Gastrocnemius medialis (tissue), 4 donors: ENCODE measurements around the gene REXO1.

ENCODE experiments used
- POLR2A ChIP-seq, 2 donors: fragments of 450-650 bp; IDR thresholded peaks; one replicate each; pipeline ENCODE4 v1.6.1; 2017; ENCODE audit warnings: antibody characterized with exemption in 2 of 2, mild to moderate bottlenecking in 2 of 2, moderate library complexity in 2 of 2
- TF ChIP-seq, protein P1 (sequence below), 5 experiments: fragments of 450-650 bp in 3 of 5; fragments of 200-600 bp in 2 of 5; sonication (generic) in 2 of 5; IDR thresholded peaks in 4 of 5; conservative IDR thresholded peaks in 1 of 5; 1 replicate in 4 of 5; 2 replicates in 1 of 5; pipeline ENCODE4 v1.5.1; 2016 to 2019; ENCODE audit warnings: antibody characterized with exemption in 5 of 5, mild to moderate bottlenecking in 3 of 5, moderate library complexity in 3 of 5

DNA sequence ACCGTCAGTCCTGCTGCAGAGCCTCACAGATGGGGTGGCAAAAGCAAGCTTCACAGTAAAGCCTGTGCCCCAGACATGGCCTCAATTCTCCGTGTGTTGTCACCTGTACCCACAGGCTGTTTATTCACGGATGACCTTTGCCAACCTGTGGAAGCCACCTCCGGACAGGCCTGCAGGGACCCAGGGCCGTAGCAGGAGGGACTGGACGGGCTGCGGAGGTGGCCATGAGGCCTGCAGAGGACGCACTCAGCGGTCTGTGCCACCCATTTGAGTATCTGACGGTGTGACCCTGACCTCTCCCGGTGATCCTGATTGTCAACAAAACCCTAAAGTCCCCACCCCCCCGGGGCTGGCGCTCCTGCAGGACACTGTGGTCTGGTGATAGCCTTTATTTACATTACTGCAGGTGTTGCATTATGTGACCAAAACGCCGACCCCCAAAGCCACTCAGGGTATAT lies 22.9 kb upstream of the REXO1 start:
- TF ChIP-seq, protein P1, sequence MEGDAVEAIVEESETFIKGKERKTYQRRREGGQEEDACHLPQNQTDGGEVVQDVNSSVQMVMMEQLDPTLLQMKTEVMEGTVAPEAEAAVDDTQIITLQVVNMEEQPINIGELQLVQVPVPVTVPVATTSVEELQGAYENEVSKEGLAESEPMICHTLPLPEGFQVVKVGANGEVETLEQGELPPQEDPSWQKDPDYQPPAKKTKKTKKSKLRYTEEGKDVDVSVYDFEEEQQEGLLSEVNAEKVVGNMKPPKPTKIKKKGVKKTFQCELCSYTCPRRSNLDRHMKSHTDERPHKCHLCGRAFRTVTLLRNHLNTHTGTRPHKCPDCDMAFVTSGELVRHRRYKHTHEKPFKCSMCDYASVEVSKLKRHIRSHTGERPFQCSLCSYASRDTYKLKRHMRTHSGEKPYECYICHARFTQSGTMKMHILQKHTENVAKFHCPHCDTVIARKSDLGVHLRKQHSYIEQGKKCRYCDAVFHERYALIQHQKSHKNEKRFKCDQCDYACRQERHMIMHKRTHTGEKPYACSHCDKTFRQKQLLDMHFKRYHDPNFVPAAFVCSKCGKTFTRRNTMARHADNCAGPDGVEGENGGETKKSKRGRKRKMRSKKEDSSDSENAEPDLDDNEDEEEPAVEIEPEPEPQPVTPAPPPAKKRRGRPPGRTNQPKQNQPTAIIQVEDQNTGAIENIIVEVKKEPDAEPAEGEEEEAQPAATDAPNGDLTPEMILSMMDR (IDR thresholded peaks at IDR 0.05 in 4 of 5, conservative IDR thresholded peaks at IDR 0.05 in 1 of 5), result no peak
- no peak for TF ChIP-seq POLR2A (IDR thresholded peaks at IDR 0.05)
